Neural crest cell (in vitro differentiated cells): ENCODE results near the gene CLN3. TPM values are rescaled to one million over a fixed set of nuclear protein-coding genes. Genes with fewer than 3 reads are reported as not detected.
"Not testable (repeated sequence)": the region's sequence is repeated elsewhere in the genome, so short reads cannot be mapped to it uniquely, and the experiment has no call there.

ENCODE experiments used
- DNase-seq: peaks from one replicate; pipeline ENCODE4 v3.0.0; 2021; ENCODE audit warnings: low read depth, mixed read lengths, low spot score
- H3K27ac Mint-ChIP-seq: one replicate; pipeline ENCODE4 v1.8.0; 2021; ENCODE audit warnings: mild to moderate bottlenecking, mixed read lengths; ENCODE audit not compliant: unreplicated experiment
- H3K27me3 Mint-ChIP-seq: 2 replicates; pipeline ENCODE4 v1.8.0; 2021; ENCODE audit warnings: low read depth, mild to moderate bottlenecking, mixed read lengths
- H3K36me3 Mint-ChIP-seq: 2 replicates; pipeline ENCODE4 v1.8.0; 2021; ENCODE audit warnings: low read depth, mild to moderate bottlenecking, mixed read lengths
- H3K4me1 Mint-ChIP-seq: 2 replicates; pipeline ENCODE4 v1.8.0; 2021; ENCODE audit warnings: mixed read lengths
- H3K4me3 Mint-ChIP-seq: one replicate; pipeline ENCODE4 v1.8.0; 2021; ENCODE audit warnings: mild to moderate bottlenecking, mixed read lengths
- H3K9me3 Mint-ChIP-seq: 2 replicates; pipeline ENCODE4 v1.8.0; 2021; ENCODE audit warnings: mixed read lengths
- CTCF ChIP-seq: fragments of 200-600 bp; sonication (generic); conservative IDR thresholded peaks from 2 replicates; pipeline ENCODE4 v1.5.0; 2021; ENCODE audit warnings: antibody characterized with exemption, mild to moderate bottlenecking
- total RNA-seq: library from RNA; stranded (reverse); gene quantifications from 2 replicates; pipeline ENCODE4 v1.2.1, GENCODE V29; 2021

Gene CLN3
- total RNA-seq, 1 donor from 2014 or later, result 34.6 TPM

GRCh38 chr16:28473714-28474265 lies 18.1 kb downstream of the CLN3 start:
- Mint-ChIP-seq H3K4me1 (no peaks in the 10 kb centered on the region), H3K27me3 (no peaks in the 10 kb centered on the region), H3K9me3 (no peaks in the 10 kb centered on the region), H3K4me3 (no peak overlapping the region), H3K36me3 (peaks cover 3% of the 10 kb centered on the region), H3K27ac (no peak overlapping the region)
- TF ChIP-seq CTCF, result no peak
- DNase-seq, result no peak

- not testable (repeated sequence) for H3K27ac Mint-ChIP-seq, H3K9me3 Mint-ChIP-seq, H3K36me3 Mint-ChIP-seq, H3K4me1 Mint-ChIP-seq, H3K27me3 Mint-ChIP-seq, DNase-seq, H3K4me3 Mint-ChIP-seq
These were observed 44.8 kb downstream of the CLN3 start for GRCh38 chr16:28447081-28447480.

DNA sequence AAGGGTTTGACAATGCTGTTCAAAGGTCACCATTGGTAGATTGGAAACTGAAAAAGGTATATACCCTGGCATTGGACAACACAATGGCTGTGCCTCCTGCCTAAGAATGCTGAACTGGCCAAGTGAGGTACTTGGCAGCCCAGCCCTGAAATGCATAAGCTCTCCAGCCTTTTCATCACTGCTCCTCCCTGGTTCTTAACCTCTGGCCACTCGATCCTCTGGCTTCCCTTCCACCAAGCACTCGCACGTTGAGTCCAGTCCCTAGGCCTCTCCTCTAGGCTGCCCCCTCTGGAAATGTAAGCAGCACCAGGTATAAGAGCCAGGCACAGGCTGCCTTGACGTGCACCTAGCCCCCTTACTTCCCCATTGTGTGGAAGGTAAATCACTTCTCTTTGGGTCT lies 45.5 kb downstream of the CLN3 start:
- not testable (repeated sequence) for DNase-seq, H3K27me3 Mint-ChIP-seq, H3K36me3 Mint-ChIP-seq, H3K9me3 Mint-ChIP-seq, H3K4me1 Mint-ChIP-seq, H3K4me3 Mint-ChIP-seq, H3K27ac Mint-ChIP-seq

DNA sequence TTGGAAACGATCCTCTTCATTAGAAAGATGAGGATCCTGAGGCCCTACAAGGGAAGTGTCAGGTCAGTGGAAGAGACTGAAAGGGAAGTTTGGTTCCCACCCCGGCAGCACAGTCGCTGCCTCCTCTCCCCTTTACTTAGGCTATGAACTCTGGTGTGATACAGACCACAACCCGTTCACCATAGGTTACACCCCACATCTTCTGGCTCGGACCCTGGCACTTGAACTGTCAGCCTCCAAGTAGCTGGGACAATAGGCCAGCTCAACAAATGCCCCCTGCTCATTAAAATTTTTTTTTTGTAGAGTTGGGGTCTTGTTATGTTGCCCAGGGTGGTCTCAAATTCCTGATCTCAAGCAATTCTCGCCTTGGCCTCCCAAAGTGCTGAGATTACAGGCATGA lies 47.9 kb downstream of the CLN3 start:
- not testable (repeated sequence) for H3K4me3 Mint-ChIP-seq

DNA sequence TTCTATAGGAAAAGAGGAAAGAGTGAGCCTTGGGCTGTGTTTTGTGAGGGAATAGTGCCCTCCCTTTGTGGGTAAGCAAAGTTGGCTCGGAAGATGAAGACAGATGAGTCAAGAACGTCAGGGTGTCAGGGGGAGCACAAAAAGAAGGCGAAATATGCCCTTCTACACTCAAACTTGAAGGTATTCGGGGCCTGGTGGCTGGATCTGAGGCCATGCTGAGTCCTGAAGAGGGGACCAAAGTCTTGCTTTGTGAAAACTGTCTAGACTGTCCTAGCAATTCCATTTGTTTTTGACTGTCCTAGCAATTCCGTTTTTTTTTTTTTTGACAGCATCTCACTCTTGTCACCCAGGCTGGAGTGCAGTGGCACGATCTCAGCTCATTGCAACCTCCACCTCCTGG lies 53.0 kb downstream of the CLN3 start:
- not testable (repeated sequence) for H3K9me3 Mint-ChIP-seq, DNase-seq, H3K27me3 Mint-ChIP-seq, H3K27ac Mint-ChIP-seq, H3K36me3 Mint-ChIP-seq, H3K4me3 Mint-ChIP-seq, H3K4me1 Mint-ChIP-seq

More for the DNA sequence above, 47.9 kb downstream of the CLN3 start:
- H3K27me3 Mint-ChIP-seq, H3K36me3 Mint-ChIP-seq, H3K27ac Mint-ChIP-seq, DNase-seq, H3K9me3 Mint-ChIP-seq, H3K4me1 Mint-ChIP-seq: not testable (repeated sequence)

DNA sequence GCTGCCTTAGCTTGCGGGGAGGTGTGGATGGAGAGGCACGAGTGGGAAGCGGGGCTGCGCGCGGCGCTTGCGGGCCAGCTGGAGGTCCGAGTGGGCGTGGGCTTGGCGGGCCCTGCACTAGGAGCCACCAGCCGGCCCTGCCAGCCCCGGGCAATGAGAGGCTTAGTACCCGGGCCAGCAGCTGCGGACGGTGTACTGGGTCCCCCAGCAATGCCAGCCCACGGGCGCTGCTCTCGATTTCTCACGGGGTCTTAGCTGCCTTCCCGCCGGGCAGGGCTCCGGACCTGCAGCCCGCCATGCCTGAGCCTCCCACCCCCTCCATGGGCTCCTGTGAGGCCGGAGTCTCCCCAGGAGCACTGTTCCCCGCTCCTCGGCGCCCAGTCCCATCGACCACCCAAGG lies 56.5 kb downstream of the CLN3 start:
- not testable (repeated sequence) for DNase-seq, H3K36me3 Mint-ChIP-seq, H3K4me1 Mint-ChIP-seq, H3K27me3 Mint-ChIP-seq, H3K4me3 Mint-ChIP-seq, H3K9me3 Mint-ChIP-seq, H3K27ac Mint-ChIP-seq

Other genes starting within 250 kb of the CLN3 start
- gene SBK1, start 199.5 kb downstream of the CLN3 start, total RNA-seq, result 79.0 and 79.3 TPM in 2 replicates
- gene NPIPB6, start 128.6 kb downstream of the CLN3 start, total RNA-seq, result 1.5 and 3.2 TPM in 2 replicates
- 91.7 and 119 TPM in 2 replicates for gene EIF3CL, start 88.2 kb downstream of the CLN3 start, total RNA-seq
- 0.32 and 0.56 TPM in 2 replicates for gene NPIPB7, start 19.7 kb downstream of the CLN3 start, total RNA-seq
- gene APOBR, start 2.6 kb upstream of the CLN3 start, total RNA-seq, result 0.14 TPM in 1 of 2 replicates, not detected in the other
- gene IL27, start 14.8 kb upstream of the CLN3 start, total RNA-seq, result not detected in 2 replicates
- not detected in 2 replicates for gene NUPR1, start 46.9 kb upstream of the CLN3 start, total RNA-seq
- 34.4 and 41.1 TPM in 2 replicates for gene SGF29, start 61.8 kb upstream of the CLN3 start, total RNA-seq
- 0.23 TPM in 1 of 2 replicates, not detected in the other for gene SULT1A2, start 105.0 kb upstream of the CLN3 start, total RNA-seq
- 0.96 and 1.7 TPM in 2 replicates for gene SULT1A1, start 118.0 kb upstream of the CLN3 start, total RNA-seq
- gene NPIPB8, start 146.0 kb upstream of the CLN3 start, total RNA-seq, result not detected in 2 replicates
- 901 and 985 TPM in 2 replicates for gene EIF3C, start 219.4 kb upstream of the CLN3 start, total RNA-seq